ENCODE measurements around the gene SNX4. TPM values are rescaled to one million over a fixed set of nuclear protein-coding genes. Genes with fewer than 3 reads are reported as not detected.

Gene SNX4
- total and polyA plus RNA-seq, 2 of the 4 experiments (the other 2 are of a cell fraction): 10.7 to 25.6 TPM

GRCh38 chr3:125398952-125399351, 121.0 kb downstream of the SNX4 start:
- intact Hi-C loops (cut with micrococcal nuclease): no loop called here
- no peak overlapping the region for H3K4ac ChIP-seq (ENCODE audit: low read depth, low read length)
- H3K23ac ChIP-seq (ENCODE audit: low read depth, low read length): no peak overlapping the region
- no peak overlapping the region for H2BK5ac ChIP-seq (ENCODE audit: low read depth, low read length, poor library complexity, severe bottlenecking)
- H3K9me3 ChIP-seq (ENCODE audit: control insufficient read depth, insufficient read depth, low read length): no peaks in the 10 kb centered on the region
- H3K4me3 ChIP-seq (ENCODE audit: insufficient read depth, low read depth, low read length): no peak overlapping the region
- no CpG with 5 or more reads among the region's 1 CpG for WGBS, 2 experiments (ENCODE audit: extremely low coverage in 2 of 2, insufficient read length in 1 of 2)
- H3K36me3 ChIP-seq (ENCODE audit: control insufficient read depth, insufficient read depth, low read length): no peaks in the 10 kb centered on the region
- no peak overlapping the region for H4K91ac ChIP-seq (ENCODE audit: insufficient read depth, low read depth, low read length)
- H3K27me3 ChIP-seq (ENCODE audit: control insufficient read depth, insufficient read depth, low read length): no peaks in the 10 kb centered on the region
- CTCF ChIA-PET: no interaction called here
- no peaks in the 10 kb centered on the region for H3K79me1 ChIP-seq (ENCODE audit: low read depth in 1 of 2, low read length in 2 of 2)
- H3K27ac ChIP-seq (ENCODE audit: insufficient read depth, low read length): no peak overlapping the region
- peaks cover 7% of the 10 kb centered on the region; the same call in 1 of the 2 replicates for H3K4me1 ChIP-seq (ENCODE audit: control insufficient read depth, insufficient read depth, low read length)
- H2BK20ac ChIP-seq (ENCODE audit: low read depth, low read length): no peak overlapping the region
- H3K9ac ChIP-seq (ENCODE audit: low read depth, low read length): no peak overlapping the region
- no peaks in the 10 kb centered on the region for H4K20me1 ChIP-seq (ENCODE audit: insufficient read depth, low read length)
- no TSS peak for BruUV-seq (replicated peaks)
- H2AFZ ChIP-seq (replicated peaks; ENCODE audit: low read length, poor library complexity): no peak overlapping the region
- H2AK5ac ChIP-seq (ENCODE audit: low read depth, low read length): no peak overlapping the region
- no peak overlapping the region for H3K56ac ChIP-seq (ENCODE audit: extremely low read depth, insufficient read depth, low read length)
- TF ChIP-seq USF2 (IDR thresholded peaks at IDR 0.05; ENCODE audit: low read depth, low read length) (no peak), NFE2L2 (IDR thresholded peaks at IDR 0.05; ENCODE audit: low read depth, low read length) (no peak)
- peaks cover 3% of the 10 kb centered on the region; the same call in 1 of the 2 replicates for H3K9me1 ChIP-seq (ENCODE audit: insufficient read depth, low read length)
- no peak overlapping the region for H2AK9ac ChIP-seq (replicated peaks; ENCODE audit: low read depth, low read length, poor library complexity)
- no peak overlapping the region for H3K4me2 ChIP-seq (ENCODE audit: low read depth, low read length)
- H4K8ac ChIP-seq (ENCODE audit: low read depth in 2 of 2, low read length in 2 of 2): no peak overlapping the region
- in situ Hi-C loops (cut with MboI; ENCODE audit: low sequenced_read_pairs): no loop called here
- POLR2A ChIA-PET (ENCODE audit: unreplicated experiment): no interaction called here
- H4K5ac ChIP-seq (ENCODE audit: low read depth, low read length): no peak overlapping the region
- no peak overlapping the region for H2BK15ac ChIP-seq (ENCODE audit: low read depth, low read length)
- ATAC-seq (ENCODE audit: low read depth) (no peak), DNase-seq (no peak)
- no peak overlapping the region for H3K14ac ChIP-seq (replicated peaks; ENCODE audit: low read depth, low read length)
- dilution Hi-C loops (cut with HindIII; ENCODE audit: low sequenced_read_pairs, unreplicated experiment): no loop called here
- H2BK120ac ChIP-seq (ENCODE audit: low read depth, low read length): no peak overlapping the region
- no peak overlapping the region for H3K18ac ChIP-seq (ENCODE audit: low read depth, low read length)

Small RNA genes within 50 kb of the gene (microRNA-seq; reads per million reads assigned to microRNA genes)
- gene RF00019 (ENCODE audit: insufficient read depth, insufficient read length): not detected

Small RNA genes within 50 kb of the gene (small RNA-seq; reads per million reads assigned to genes)
- gene RF00019: 0 reads per million in 5 experiments

Other genes with a start within 250 kb of the SNX4 start
- 57.8 and 65.2 TPM in 2 replicates for gene ZNF148, start 144.9 kb downstream of the SNX4 start, total RNA-seq (2012; rRNA removed)
- gene ZNF148, start 144.9 kb downstream of the SNX4 start, polyA plus RNA-seq (2012; rRNA removed): 8.8 and 9.4 TPM in 2 replicates
- gene OSBPL11, start 75.3 kb upstream of the SNX4 start, total RNA-seq (2012; rRNA removed): 11.4 and 11.8 TPM in 2 replicates
- 3.3 and 4.2 TPM in 2 replicates for gene OSBPL11, start 75.3 kb upstream of the SNX4 start, polyA plus RNA-seq (2012; rRNA removed)